Mucosa of rectum (tissue), 2 donors: Measurements from ENCODE around the gene STX5.
A peak's percentile ranks its signal among the peaks of the same experiment; 100 is the strongest.

Experiments used
- H3K27ac ChIP-seq, 2 donors: one replicate each; pipeline ENCODE4 v1.7.0; 2013; ENCODE audit warnings: inconsistent platforms in 2 of 2, low read depth in 2 of 2, low read length in 2 of 2
- H3K27me3 ChIP-seq, 2 donors: one replicate each; pipeline ENCODE4 v1.7.0; 2013; ENCODE audit warnings: low read length in 2 of 2; ENCODE audit not compliant: control insufficient read depth in 2 of 2, insufficient read depth in 2 of 2
- H3K36me3 ChIP-seq, 2 donors: one replicate each; pipeline ENCODE4 v1.7.0; 2013; ENCODE audit warnings: low read length in 2 of 2; ENCODE audit not compliant: control insufficient read depth in 2 of 2, insufficient read depth in 2 of 2
- H3K4me1 ChIP-seq, 2 donors: one replicate each; pipeline ENCODE4 v1.7.0; 2013; ENCODE audit warnings: low read length in 2 of 2, mild to moderate bottlenecking in 1 of 2; ENCODE audit not compliant: control insufficient read depth in 2 of 2, insufficient read depth in 2 of 2
- H3K4me3 ChIP-seq, 2 donors: one replicate each; pipeline ENCODE4 v1.7.0; 2013; ENCODE audit warnings: low read length in 2 of 2
- H3K9ac ChIP-seq, 2 donors: one replicate each; pipeline ENCODE4 v1.7.0; 2013; ENCODE audit warnings: low read length in 2 of 2, low read depth in 1 of 2, mild to moderate bottlenecking in 1 of 2
- H3K9me3 ChIP-seq, 2 donors: one replicate each; pipeline ENCODE4 v1.7.0; 2013; ENCODE audit warnings: low read length in 2 of 2; ENCODE audit not compliant: control insufficient read depth in 2 of 2
- donor health status: healthy.
- donor health status: Normal muscosa, but diverticular disease.

STX5 gene

DNA sequence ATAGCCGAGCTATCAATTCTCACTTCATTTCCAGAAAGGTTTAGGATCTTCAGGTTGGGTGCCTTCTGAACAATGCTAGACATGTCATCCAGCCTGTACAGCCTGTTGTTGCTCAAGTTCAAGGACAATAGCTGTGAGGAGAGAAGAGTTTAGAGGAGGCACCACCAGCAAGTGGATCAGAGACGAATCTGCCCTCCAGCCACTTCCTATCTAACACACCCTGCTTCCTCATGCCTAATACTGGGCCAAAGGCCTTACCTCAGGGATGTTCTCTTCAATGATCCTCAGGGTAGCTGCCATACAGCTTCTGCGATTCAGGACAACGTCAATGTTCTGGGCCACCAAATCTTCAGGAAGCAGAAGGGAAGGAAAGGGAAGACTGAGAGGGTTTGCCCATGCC lies 30.8 kb downstream of the STX5 start:
- H3K27ac ChIP-seq = no peak overlapping the region
- peaks cover 9 to 19% of the 10 kb centered on the region in 2 donors for H3K4me1 ChIP-seq
- peaks cover 56 to 63% of the 10 kb centered on the region in 2 donors for H3K36me3 ChIP-seq
- H3K9me3 ChIP-seq = no peaks in the 10 kb centered on the region
- H3K9ac ChIP-seq = no peak overlapping the region
- H3K27me3 ChIP-seq = no peaks in the 10 kb centered on the region
- no peak overlapping the region for H3K4me3 ChIP-seq

DNA sequence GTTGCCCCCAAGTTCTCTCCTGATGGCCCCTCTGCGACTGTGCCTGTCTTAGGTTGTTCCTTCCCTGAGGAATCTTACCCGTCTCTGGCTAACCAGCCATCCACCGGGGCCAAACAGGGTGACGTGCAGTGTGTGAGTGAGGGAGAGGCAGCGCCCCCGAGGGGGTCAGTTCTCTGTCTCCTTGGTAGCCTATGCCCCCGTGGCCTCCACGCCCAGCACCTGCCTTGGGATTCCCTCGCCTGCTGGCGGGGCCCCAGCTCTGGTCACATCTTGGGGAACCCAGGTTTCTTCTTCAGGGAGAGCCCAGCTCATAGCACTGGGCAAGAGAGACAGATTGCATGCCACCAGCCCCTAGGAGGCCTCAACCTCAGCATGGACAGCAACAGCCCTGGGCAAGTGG lies 32.4 kb downstream of the STX5 start:
- no peak overlapping the region for H3K9ac ChIP-seq
- no peak overlapping the region for H3K27ac ChIP-seq
- H3K9me3 ChIP-seq = no peaks in the 10 kb centered on the region
- H3K4me1 ChIP-seq = peaks cover 8 to 13% of the 10 kb centered on the region in 2 donors
- no peaks in the 10 kb centered on the region for H3K27me3 ChIP-seq
- peaks cover 70 to 76% of the 10 kb centered on the region in 2 donors for H3K36me3 ChIP-seq
- no peak overlapping the region for H3K4me3 ChIP-seq

DNA sequence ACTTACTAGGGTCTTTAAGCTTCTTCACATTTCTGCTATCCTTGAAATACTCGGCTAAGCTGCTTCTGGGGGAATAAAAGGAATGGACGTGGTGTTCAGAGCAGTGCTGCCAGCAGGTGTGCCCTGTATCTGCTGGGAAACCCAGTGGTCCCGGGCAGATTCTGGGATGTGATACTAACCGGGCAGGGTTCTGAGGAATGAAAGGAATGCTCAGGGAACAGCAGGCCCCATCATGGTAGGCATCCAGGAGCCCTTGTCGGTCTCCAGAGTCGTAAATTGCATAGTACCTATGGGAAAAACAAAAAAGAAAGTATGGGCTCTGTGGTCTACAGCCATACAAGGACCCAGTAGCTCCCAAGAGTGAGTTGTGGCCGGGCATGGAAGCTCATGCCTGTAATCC lies 35.6 kb downstream of the STX5 start:
- Histone ChIP-seq H3K27ac (no peak overlapping the region), H3K9me3 (no peaks in the 10 kb centered on the region), H3K4me1 (peaks cover 8 to 11% of the 10 kb centered on the region in 2 donors), H3K27me3 (no peaks in the 10 kb centered on the region), H3K9ac (no peak overlapping the region), H3K4me3 (no peak overlapping the region), H3K36me3 (peaks cover 63 to 68% of the 10 kb centered on the region in 2 donors)

DNA sequence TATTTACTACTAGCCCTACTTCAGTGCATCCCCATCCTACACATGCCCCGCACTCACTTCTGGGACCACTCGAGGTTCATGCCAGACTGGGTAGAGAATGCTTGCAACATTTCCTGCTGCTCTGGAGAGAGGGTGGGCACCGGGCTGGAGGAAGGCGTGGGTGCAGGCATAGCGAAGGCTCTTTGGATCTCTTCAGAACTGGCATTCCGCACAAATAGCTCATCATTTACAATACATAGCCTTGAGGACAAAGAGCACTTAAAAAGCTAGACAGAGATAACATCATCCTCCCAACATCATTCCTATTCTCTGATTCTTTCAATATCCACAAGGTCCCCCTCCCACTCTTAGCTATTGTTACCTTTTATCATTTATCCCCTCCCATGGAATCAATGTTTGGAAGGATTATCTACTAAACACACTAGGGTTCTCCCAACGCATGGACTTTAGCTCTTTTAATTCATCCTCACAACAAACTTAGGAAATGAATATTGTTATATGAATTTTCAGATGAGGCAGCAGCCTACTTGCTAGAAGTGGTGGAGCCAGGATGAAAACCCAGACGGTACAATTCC lies 37.6 kb downstream of the STX5 start:
- no peaks in the 10 kb centered on the region for H3K9me3 ChIP-seq
- H3K27me3 ChIP-seq = no peaks in the 10 kb centered on the region
- no peak overlapping the region for H3K4me3 ChIP-seq
- no peak overlapping the region for H3K9ac ChIP-seq
- no peak overlapping the region for H3K27ac ChIP-seq
- H3K36me3 ChIP-seq = peaks cover 46 to 55% of the 10 kb centered on the region in 2 donors
- peaks cover 18 to 25% of the 10 kb centered on the region in 2 donors for H3K4me1 ChIP-seq

DNA sequence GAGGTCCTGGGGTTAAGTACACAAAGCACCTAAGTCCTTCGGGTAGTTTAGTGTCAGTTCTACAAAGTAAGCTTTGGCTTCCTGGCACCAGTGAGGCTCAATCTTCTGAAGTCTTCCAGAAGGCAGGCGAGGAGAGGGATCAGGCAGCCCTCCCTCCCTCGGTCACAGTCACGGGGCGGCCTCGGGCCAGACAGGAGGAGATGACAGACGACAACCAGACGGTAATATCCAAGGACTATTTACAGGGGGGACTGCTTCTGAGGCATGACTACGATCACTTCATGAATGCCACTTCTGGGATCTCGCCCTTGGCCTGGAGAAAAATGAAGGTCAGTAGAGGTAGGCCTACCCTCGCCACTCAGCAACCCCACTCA lies 39.7 kb downstream of the STX5 start:
- peaks cover 37 to 44% of the 10 kb centered on the region in 2 donors for H3K36me3 ChIP-seq
- peaks cover 24 to 35% of the 10 kb centered on the region in 2 donors for H3K4me1 ChIP-seq
- H3K27ac ChIP-seq = peak overlapping the region; percentile 79 to 85

DNA sequence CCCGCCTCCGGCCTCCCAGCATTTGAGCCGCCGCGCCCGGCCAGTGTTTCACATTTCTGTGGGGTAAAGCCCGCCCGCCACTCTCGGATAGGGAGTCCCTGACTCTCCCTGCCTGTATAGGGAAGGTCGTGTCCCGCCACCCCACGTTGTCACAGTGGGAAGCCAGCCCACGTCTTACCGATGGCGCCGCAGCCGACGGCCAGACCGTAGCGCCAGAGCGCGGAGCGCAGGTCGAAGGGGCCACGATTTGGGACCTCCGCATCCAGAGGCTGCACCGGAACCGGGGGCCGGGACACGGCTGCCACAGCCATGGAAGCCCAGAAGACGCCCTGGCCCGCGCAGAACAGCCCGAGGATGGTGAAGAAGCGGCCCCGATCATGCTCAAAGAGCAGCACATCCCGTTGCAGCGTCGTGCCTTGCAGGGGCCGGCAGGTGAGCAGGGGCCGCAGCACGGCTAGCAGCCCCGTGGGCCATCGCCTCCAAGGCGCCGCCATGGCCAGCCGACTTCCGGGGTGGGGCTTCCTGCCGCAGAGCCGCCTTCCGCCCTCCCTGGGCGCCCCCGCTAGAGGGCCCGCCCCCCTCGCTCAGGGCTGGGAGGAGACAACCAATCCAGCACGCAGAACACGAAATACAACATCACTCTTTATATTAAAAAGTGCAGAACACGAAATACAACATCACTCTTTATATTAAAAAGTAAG lies 40.2 kb downstream of the STX5 start, which contains the start of gene TMEM223:
Gene TMEM223 (minus strand): TSS at position 506 of the 701 bp plus-strand sequence. CDS start 12 bp downstream, at position 494.
- H3K36me3 ChIP-seq = peaks cover 34 to 40% of the 10 kb centered on the region in 2 donors
- no peaks in the 10 kb centered on the region for H3K27me3 ChIP-seq
- H3K4me1 ChIP-seq = peaks cover 24 to 35% of the 10 kb centered on the region in 2 donors
- peak within 1 kb of the TSS; percentile 79 to 85 for H3K27ac ChIP-seq
- H3K9me3 ChIP-seq = no peaks in the 10 kb centered on the region
- H3K4me3 ChIP-seq = peak within 1 kb of the TSS; percentile 85 to 89
- peak within 1 kb of the TSS; percentile 79 to 91 for H3K9ac ChIP-seq

More for the DNA sequence above, 39.7 kb downstream of the STX5 start:
- Histone ChIP-seq H3K9me3 (no peaks in the 10 kb centered on the region), H3K4me3 (peak overlapping the region; percentile 24 to 85), H3K9ac (peak overlapping the region; percentile 79 to 91), H3K27me3 (no peaks in the 10 kb centered on the region)

DNA sequence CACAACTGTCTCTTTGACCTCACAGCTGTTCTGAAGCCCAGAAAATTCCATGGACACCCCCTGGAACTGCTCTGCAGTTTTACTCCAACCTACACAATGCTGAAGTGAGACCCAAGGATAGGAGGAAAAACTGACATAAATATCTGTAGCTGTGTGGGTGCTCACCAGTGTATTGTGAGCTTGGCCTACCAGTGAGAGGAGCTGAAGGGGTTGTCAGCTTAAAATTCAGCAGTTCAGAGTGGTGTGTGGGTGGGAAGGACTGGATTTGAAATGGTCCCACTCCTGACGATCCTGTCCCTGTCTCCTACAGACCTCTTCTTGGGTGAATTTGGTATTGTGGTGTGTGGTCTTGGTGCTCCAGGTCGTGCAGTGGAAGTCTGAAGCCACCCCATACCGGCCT lies 42.3 kb downstream of the STX5 start:
- Histone ChIP-seq H3K4me3 (no peak overlapping the region), H3K27ac (no peak overlapping the region), H3K36me3 (peaks cover 16 to 23% of the 10 kb centered on the region in 2 donors), H3K9me3 (no peaks in the 10 kb centered on the region), H3K9ac (no peak overlapping the region), H3K27me3 (no peaks in the 10 kb centered on the region), H3K4me1 (peaks cover 32 to 42% of the 10 kb centered on the region in 2 donors)

DNA sequence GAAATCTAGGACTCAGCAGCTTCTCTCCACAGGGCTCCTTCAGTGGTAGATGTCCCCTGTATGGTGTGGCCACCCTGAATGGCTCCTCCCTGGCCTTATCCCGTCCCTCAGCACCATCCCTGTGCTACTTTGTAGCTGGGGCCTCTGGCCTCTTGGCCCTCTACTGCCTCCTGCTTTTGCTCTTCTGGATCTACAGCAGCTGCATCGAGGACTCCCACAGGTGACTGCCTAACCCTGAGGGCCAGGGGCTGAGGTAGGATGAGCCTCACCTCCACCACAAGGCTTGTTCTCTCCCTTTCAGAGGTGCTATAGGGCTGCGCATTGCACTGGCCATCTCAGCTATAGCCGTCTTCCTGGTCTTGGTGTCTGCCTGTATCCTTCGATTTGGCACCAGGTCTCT lies 42.9 kb downstream of the STX5 start:
- Histone ChIP-seq H3K9ac (peak overlapping the region in 1 of 2 donors; percentile 93), H3K27ac (no peak overlapping the region), H3K4me1 (peaks cover 32 to 42% of the 10 kb centered on the region in 2 donors), H3K27me3 (no peaks in the 10 kb centered on the region), H3K9me3 (no peaks in the 10 kb centered on the region), H3K4me3 (no peak overlapping the region), H3K36me3 (peaks cover 11 to 18% of the 10 kb centered on the region in 2 donors)

DNA sequence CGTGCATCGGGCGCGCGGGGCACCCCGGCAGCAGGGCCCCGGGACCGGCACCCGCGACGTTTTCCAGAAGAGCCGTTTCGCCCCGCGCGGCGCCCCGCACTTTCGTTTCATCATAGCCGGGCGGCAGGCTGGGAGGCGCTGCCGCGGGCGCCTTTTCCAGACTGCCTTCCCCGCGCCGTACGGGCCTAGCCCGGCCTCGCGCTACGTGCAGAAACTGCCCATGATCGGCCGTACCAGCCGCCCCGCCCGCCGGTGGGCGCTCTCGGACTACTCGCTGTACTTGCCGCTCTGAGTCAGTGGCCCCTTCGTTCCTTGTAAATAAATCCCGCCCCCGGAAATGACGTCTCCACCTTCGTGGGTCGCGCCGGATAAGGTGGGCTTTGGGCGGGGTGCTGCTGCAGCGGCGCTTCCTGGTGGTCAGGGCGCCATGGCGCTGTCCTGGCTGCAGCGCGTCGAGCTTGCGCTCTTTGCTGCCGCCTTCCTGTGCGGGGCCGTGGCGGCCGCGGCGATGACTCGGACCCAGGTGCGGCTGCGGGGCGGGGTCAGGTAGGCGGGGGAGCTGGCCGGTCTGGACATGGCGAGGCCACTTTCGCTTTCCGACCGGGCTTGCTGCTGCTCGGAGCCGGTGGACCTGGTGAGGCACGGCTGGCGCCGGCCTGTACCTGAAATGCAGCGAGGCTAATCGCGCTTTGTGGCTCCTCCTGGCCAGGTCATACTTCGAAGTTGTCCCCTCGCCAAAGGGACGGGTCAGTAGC lies 44.7 kb downstream of the STX5 start, which contains the start of gene TMEM179B:
Gene TMEM179B (plus strand): TSS at position 398 of the 755 bp plus-strand sequence. CDS start 30 bp downstream, at position 428.
- Histone ChIP-seq H3K27ac (peak within 1 kb of the TSS; percentile 97 to 98), H3K27me3 (no peaks in the 10 kb centered on the region), H3K4me1 (peaks cover 27 to 37% of the 10 kb centered on the region in 2 donors), H3K4me3 (peak within 1 kb of the TSS; percentile 90 to 96), H3K36me3 (peaks cover 12 to 13% of the 10 kb centered on the region in 2 donors), H3K9ac (peak within 1 kb of the TSS; percentile 93 to 94), H3K9me3 (no peaks in the 10 kb centered on the region)
